ENCODE measurements around the gene APBB1.

APBB1 gene

DNA sequence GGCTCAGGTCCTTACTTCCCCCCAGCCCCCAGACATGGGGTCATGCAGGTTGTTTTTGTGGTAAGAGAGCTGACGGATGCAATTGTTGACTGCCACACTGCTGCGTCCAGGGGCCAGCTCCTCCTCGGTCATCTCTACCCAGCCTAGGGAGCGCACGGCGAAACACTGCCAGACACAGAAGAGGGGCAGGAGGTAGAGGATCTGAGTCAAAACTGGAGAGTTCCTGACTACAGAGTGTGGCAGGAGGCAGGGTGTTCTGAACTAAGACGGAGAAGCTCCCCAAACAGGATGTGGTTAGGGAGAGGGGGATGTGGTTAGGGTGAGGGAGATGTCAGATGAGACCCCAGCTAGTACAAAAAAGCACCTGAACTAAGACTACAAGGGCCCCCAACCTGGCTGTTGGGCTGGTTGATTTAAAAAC lies 16.3 kb downstream of the APBB1 start:
- DNase-seq (ENCODE audit: low read depth) = peak; percentile 39
- TF ChIP-seq, protein P1, sequence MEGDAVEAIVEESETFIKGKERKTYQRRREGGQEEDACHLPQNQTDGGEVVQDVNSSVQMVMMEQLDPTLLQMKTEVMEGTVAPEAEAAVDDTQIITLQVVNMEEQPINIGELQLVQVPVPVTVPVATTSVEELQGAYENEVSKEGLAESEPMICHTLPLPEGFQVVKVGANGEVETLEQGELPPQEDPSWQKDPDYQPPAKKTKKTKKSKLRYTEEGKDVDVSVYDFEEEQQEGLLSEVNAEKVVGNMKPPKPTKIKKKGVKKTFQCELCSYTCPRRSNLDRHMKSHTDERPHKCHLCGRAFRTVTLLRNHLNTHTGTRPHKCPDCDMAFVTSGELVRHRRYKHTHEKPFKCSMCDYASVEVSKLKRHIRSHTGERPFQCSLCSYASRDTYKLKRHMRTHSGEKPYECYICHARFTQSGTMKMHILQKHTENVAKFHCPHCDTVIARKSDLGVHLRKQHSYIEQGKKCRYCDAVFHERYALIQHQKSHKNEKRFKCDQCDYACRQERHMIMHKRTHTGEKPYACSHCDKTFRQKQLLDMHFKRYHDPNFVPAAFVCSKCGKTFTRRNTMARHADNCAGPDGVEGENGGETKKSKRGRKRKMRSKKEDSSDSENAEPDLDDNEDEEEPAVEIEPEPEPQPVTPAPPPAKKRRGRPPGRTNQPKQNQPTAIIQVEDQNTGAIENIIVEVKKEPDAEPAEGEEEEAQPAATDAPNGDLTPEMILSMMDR (conservative IDR thresholded peaks at IDR 0.05; ENCODE audit: low read depth, low read length) = no peak
- no peak overlapping the region for H3K4me3 ChIP-seq (ENCODE audit: low read depth, low read length)

DNA sequence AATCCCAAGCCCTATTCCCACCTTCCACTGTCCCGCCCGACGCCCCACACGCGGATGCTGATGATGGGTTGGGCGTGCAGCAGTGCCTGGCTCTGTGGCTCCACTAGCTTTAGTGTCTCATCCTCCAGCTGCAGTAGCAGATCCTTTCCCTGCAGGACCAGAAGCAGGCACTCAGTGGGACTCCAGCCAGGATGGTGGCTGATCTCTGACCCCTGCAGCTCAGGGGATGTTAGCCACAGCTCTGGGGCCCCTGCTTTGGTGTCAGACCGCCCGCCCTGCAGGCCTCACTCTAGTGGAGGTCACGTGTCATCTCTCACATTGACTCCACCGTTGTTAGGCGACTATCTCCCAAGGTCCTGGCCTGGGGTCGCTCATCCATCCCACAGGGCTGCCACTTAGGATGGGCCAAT lies 16.8 kb downstream of the APBB1 start:
- H3K4me3 ChIP-seq (ENCODE audit: low read depth, low read length) = no peak overlapping the region
- TF ChIP-seq, protein P1 (conservative IDR thresholded peaks at IDR 0.05; ENCODE audit: low read depth, low read length) = no peak
- no peak for DNase-seq (ENCODE audit: low read depth)

DNA sequence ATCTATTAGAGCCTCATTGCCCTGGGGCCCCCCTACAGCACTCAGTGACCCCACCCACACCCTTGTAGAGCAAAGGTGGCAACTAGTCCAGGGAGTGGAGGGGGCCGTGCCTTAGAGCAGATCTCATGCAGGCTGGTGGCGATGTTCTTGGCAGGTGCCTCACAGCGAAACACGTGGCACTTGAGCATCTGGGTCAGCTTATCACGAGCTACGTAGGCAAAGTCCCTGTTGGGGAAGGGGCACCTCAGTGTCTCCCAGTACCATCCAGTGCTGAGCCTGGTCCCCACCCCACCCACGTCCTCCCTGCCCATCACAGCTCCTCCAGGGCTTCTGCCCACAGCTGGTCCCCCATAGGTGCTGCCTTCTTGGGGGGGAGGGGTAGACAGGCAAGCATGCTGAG lies 17.4 kb downstream of the APBB1 start:
- TF ChIP-seq, protein P1 (conservative IDR thresholded peaks at IDR 0.05; ENCODE audit: low read depth, low read length) = no peak
- H3K4me3 ChIP-seq (ENCODE audit: low read depth, low read length) = no peak overlapping the region
- DNase-seq (ENCODE audit: low read depth) = no peak

- TF ChIP-seq, protein P1 (conservative IDR thresholded peaks at IDR 0.05; ENCODE audit: low read depth, low read length) = no peak
Observed at GRCh38 chr11:6400431-6401345, 18.2 kb downstream of the APBB1 start.

GRCh38 chr11:6397636-6398035 lies 21.3 kb downstream of the APBB1 start:
- H3K4me3 ChIP-seq (ENCODE audit: low read depth, low read length) = no peak overlapping the region
- TF ChIP-seq, protein P1 (conservative IDR thresholded peaks at IDR 0.05; ENCODE audit: low read depth, low read length) = no peak
- DNase-seq (ENCODE audit: low read depth) = peak; percentile 40

More at GRCh38 chr11:6400431-6401345, 18.2 kb downstream of the APBB1 start:
- H3K4me3 ChIP-seq (ENCODE audit: low read depth, low read length) = no peak overlapping the region
- DNase-seq (ENCODE audit: low read depth) = no peak

GRCh38 chr11:6397156-6397555 lies 21.7 kb downstream of the APBB1 start:
- TF ChIP-seq, protein P1 (conservative IDR thresholded peaks at IDR 0.05; ENCODE audit: low read depth, low read length) = no peak
- no peak overlapping the region for H3K4me3 ChIP-seq (ENCODE audit: low read depth, low read length)
- no peak for DNase-seq (ENCODE audit: low read depth)

All from choroid plexus epithelial cell (primary cell).